Stimulated activated CD8-positive, alpha-beta memory T cell treated with anti-CD3 and anti-CD28 coated beads, Interleukin-4, amount 100 ng/mL, for 24 hours (primary cell): ENCODE data around the gene MRPL17.

Experiments
- DNase-seq: peaks from one replicate; pipeline ENCODE4 v3.0.0-alpha.2; 2020; ENCODE audit warnings: low read depth

MRPL17 gene

DNA sequence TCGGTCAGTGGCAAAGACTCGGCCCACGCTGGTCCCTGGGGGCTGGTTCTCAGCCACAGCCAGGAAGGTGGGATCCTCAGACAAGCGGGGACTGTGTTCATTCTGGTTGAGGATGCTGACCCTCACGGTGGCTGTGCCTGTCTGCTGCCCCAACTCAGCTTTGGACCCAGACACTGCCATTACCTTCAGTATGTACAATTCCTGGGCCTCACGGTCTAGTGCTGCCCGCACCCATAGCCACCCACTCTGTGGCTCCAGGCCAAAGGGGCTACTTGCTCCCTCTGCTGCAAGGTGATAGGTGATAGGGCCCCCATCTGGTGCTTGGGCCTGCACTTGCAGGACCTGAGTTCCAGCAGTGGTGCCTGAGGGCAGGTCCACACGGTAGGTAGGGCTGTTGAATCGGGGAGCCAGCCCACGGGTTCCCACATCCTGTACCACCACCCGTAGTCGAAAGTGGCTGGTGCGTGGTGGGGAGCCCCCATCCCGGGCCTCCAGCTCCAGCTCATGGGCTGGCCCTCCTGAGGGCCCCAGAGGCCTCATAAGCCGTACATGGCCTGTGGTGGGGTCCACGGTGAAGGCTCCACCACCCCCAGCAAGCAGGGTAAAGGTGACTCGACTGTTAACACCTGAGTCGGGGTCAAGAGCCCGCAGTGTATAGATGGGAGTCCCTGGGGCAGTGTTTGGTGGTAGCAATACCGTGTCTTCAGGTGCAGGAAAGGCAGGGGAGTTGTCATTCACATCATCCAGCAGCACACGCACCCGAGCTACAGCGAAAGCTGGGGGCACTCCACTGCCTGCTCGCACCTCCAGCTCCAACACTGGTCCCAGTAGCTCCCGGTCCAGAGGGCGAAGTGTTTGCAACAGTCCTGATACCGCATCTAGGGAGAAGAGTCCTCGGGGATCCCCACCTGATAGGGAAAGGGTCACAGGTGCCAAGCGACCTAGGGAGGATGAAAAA lies 50.7 kb downstream of the MRPL17 start:
- DNase-seq: no peak

DNA sequence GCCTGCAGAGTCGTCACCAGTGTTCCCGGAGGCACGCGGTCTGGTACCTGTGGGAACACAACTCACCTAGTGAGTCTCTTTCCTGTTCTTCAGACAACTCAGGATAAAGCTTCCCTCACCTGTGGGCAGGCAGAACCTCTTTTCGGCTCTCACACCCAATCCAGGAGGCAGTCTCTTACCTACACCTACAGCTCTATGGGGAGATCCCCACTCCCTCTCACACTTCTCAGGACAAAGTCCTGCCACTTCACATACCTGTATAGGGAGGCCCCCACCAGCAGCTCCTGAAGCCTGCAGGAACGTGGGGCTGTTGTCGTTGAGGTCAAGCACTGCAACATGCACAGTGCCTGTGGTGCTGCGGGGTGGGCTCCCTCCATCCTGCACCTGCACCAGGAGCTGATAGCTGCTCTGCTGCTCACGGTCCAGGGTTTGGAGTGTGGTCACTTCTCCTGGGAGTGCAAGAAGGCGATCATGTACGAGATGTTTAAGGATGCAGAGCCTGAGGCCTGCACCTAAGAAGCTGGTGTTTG lies 51.7 kb downstream of the MRPL17 start:
- no peak for DNase-seq

DNA sequence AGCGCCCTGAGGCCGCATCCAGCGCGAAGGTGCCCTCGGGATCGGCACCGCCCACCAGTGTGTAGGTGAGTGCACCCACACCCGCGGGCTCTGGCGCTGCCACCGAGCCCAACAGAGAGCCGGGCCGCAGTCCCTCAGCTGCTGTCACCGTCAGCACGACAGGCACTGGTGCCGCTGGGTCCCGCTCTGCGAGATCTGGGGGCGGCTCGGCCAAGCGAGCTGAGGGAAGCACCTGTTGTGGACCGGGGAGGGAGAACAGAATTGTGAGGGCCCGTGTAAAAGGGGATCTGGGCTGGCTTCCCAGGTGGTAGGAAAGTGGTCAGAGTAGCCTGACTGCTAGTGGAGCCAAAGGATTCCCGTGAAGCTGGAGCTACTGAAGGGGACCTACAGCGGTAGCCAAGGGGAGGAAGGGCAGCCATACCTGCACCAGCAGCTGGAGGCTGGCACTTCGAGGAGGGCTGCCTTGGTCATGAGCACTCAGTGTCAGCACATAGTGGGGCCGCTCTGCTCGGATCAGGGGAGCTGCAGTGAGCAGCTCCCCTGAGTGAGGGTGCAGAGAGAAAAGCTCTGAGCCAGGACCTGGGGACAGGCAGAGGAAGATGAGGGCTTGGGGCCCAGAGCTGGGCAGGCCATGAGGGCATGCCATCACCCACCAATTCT lies 52.4 kb downstream of the MRPL17 start:
- DNase-seq: no peak
